ENCODE results near the gene GPR180.

GRCh38 chr13:94659598-94659946, 57.9 kb downstream of the GPR180 start:
- TF ChIP-seq YY1 (IDR thresholded peaks at IDR 0.05; ENCODE audit: insufficient read depth, insufficient read length) (no peak), ZNF274 (IDR thresholded peaks at IDR 0.05; ENCODE audit: low read depth, low read length) (no peak), SUZ12 (IDR thresholded peaks at IDR 0.05; ENCODE audit: extremely low read depth, insufficient read depth, insufficient read length) (no peak)

Data from NT2/D1 (cell line).